Suprapubic skin (tissue), 4 donors: ENCODE measurements around the gene NR5A2.

ENCODE experiments used
- CTCF ChIP-seq, 2 donors: fragments of 200-600 bp in 1 of 2; fragments of 450-650 bp in 1 of 2; sonication (generic) in 1 of 2; IDR thresholded peaks; one replicate each; pipeline ENCODE4 v1.5.1; 2016 to 2019; ENCODE audit warnings: antibody characterized with exemption in 2 of 2, mild to moderate bottlenecking in 1 of 2, moderate library complexity in 1 of 2
- POLR2A ChIP-seq, 2 donors: fragments of 450-650 bp; IDR thresholded peaks; one replicate each; pipeline ENCODE4 v1.6.1; 2017; ENCODE audit warnings: antibody characterized with exemption in 2 of 2, mild to moderate bottlenecking in 2 of 2, moderate library complexity in 2 of 2
- POLR2AphosphoS5 ChIP-seq, 3 donors: sonication (generic); formaldehyde crosslinking; IDR thresholded peaks; one replicate each; pipeline ENCODE4 v1.6.1; 2017; ENCODE audit warnings: antibody characterized with exemption in 3 of 3

- no peak for TF ChIP-seq CTCF (IDR thresholded peaks at IDR 0.05)
- TF ChIP-seq POLR2A (IDR thresholded peaks at IDR 0.05) = no peak
- no peak for TF ChIP-seq POLR2AphosphoS5 (IDR thresholded peaks at IDR 0.05)
Measured at GRCh38 chr1:200152336-200152735, 124.8 kb downstream of the NR5A2 start.
